Keratinocyte (primary cell): ENCODE data around the gene DDB1.

Source experiments
- CTCF ChIP-seq, 3 experiments: IDR thresholded peaks in 1 of 3; conservative IDR thresholded peaks in 1 of 3; optimal IDR thresholded peaks in 1 of 3; 2 replicates in 2 of 3; 3 replicates in 1 of 3; pipeline versions ENCODE3 to v1.5.1; 2011; ENCODE audit warnings: low read length in 3 of 3, mild to moderate bottlenecking in 3 of 3, moderate library complexity in 2 of 3, control low read depth in 1 of 3, inconsistent platforms in 1 of 3; ENCODE audit not compliant: insufficient read depth in 2 of 3; ENCODE audit errors: extremely low read depth in 1 of 3
- EZH2 ChIP-seq: IDR thresholded peaks from one replicate; pipeline ENCODE4 v1.6.1; 2012; ENCODE audit warnings: inconsistent platforms, mild to moderate bottlenecking, low read length, moderate library complexity

DNA sequence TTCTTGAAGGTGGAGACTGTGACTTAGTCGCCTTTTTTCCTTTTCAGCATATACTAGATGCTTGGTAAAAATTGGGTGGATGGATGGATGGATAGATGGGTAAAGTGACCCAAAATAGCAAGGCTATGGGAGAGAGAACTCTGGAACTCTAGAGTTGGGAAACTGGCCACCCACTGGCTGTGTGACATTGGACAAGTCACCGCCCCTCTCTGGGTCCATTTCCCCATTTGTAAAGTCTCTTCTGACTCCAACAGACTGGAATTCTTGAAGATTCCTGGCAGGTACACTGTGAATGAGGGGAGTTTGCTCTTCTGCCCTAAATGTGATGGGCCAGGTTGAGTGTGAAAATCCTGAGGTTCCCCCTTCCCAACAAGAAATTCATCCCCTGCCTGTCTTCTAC is 8.1 kb upstream of the DDB1 start:
- TF ChIP-seq CTCF (optimal IDR thresholded peaks at IDR 0.05 in 1 of 3, IDR thresholded peaks at IDR 0.05 in 1 of 3, conservative IDR thresholded peaks at IDR 0.05 in 1 of 3; ENCODE audit: extremely low read depth in 1 of 3, insufficient read depth in 2 of 3, low read length in 3 of 3), result no peak
- no peak for TF ChIP-seq EZH2
